H9 (cell line): Measurements from ENCODE around the gene LRG1. TPM values are rescaled to one million over a fixed set of nuclear protein-coding genes. Genes with fewer than 3 reads are reported as not detected.

Experiments
- DNase-seq: peaks from one replicate; pipeline ENCODE4 v3.0.0-alpha.2; 2017
- H2AFZ ChIP-seq: one replicate; pipeline ENCODE4 v1.6.1; 2013; ENCODE audit warnings: mild to moderate bottlenecking, low read length, control low read depth, moderate library complexity
- H2AK5ac ChIP-seq: 2 replicates; pipeline ENCODE4 v1.6.1; 2013; ENCODE audit warnings: low read length, control low read depth, mixed read lengths; ENCODE audit not compliant: insufficient read length
- H2BK120ac ChIP-seq: one replicate; pipeline ENCODE4 v1.6.1; 2013; ENCODE audit warnings: low read depth, mild to moderate bottlenecking, low read length, control low read depth, inconsistent platforms; ENCODE audit not compliant: poor library complexity, severe bottlenecking
- H2BK12ac ChIP-seq: 2 replicates; pipeline ENCODE4 v1.6.1; 2013; ENCODE audit warnings: low read length, control low read depth, mixed read lengths, low read depth; ENCODE audit not compliant: insufficient read length
- H2BK15ac ChIP-seq: 2 replicates; pipeline ENCODE4 v1.6.1; 2013; ENCODE audit warnings: low read depth, low read length, control low read depth
- H2BK20ac ChIP-seq: one replicate; pipeline ENCODE4 v1.6.1; 2013; ENCODE audit warnings: low read depth, mild to moderate bottlenecking, low read length, control low read depth, inconsistent platforms; ENCODE audit not compliant: poor library complexity, severe bottlenecking
- H2BK5ac ChIP-seq: 2 replicates; pipeline ENCODE4 v1.6.1; 2013; ENCODE audit warnings: low read length, control low read depth, mixed read lengths; ENCODE audit not compliant: insufficient read length
- H3K14ac ChIP-seq: 2 replicates; pipeline ENCODE4 v1.6.1; 2013; ENCODE audit warnings: low read length, control low read depth; ENCODE audit not compliant: insufficient read depth
- H3K18ac ChIP-seq: 2 replicates; pipeline ENCODE4 v1.6.1; 2013; ENCODE audit warnings: low read depth, mild to moderate bottlenecking, mixed read lengths, low read length, control low read depth; ENCODE audit not compliant: insufficient read length
- H3K23ac ChIP-seq: 2 replicates; pipeline ENCODE4 v1.6.1; 2013; ENCODE audit warnings: low read length, control low read depth, mixed read lengths, low read depth; ENCODE audit not compliant: insufficient read length
- H3K23me2 ChIP-seq: 2 replicates; pipeline ENCODE4 v1.6.1; 2013; ENCODE audit warnings: low read depth, mild to moderate bottlenecking, mixed read lengths, low read length, control low read depth; ENCODE audit not compliant: insufficient read length, poor library complexity, severe bottlenecking
- H3K27ac ChIP-seq: 2 replicates; pipeline ENCODE4 v1.5.1; 2013; ENCODE audit warnings: low read length, control low read depth, mixed read lengths, low read depth; ENCODE audit not compliant: insufficient read length
- H3K27me3 ChIP-seq: 2 replicates; pipeline ENCODE4 v1.6.1; 2013; ENCODE audit warnings: low read length, control low read depth, inconsistent platforms; ENCODE audit not compliant: insufficient read depth
- H3K4ac ChIP-seq: 2 replicates; pipeline ENCODE4 v1.6.1; 2013; ENCODE audit warnings: low read depth, mild to moderate bottlenecking, control low read depth, inconsistent platforms, low read length, moderate library complexity
- H3K4me1 ChIP-seq: 2 replicates; pipeline ENCODE4 v1.6.1; 2013; ENCODE audit warnings: low read length, control low read depth, inconsistent platforms; ENCODE audit not compliant: insufficient read depth
- H3K4me2 ChIP-seq: 2 replicates; pipeline ENCODE4 v1.6.1; 2013; ENCODE audit warnings: low read length, control low read depth, mixed read lengths; ENCODE audit not compliant: insufficient read length, insufficient read depth
- H3K56ac ChIP-seq: 2 replicates; pipeline ENCODE4 v1.6.1; 2013; ENCODE audit warnings: low read depth, mild to moderate bottlenecking, mixed read lengths, low read length, control low read depth; ENCODE audit not compliant: insufficient read length
- H3K79me1 ChIP-seq: 2 replicates; pipeline ENCODE4 v1.6.1; 2013; ENCODE audit warnings: low read depth, mild to moderate bottlenecking, moderate library complexity, low read length, control low read depth, inconsistent platforms; ENCODE audit not compliant: insufficient read depth, poor library complexity, severe bottlenecking
- H3K79me2 ChIP-seq: 2 replicates; pipeline ENCODE4 v1.6.1; 2013; ENCODE audit warnings: low read length, control low read depth, inconsistent platforms; ENCODE audit not compliant: insufficient read depth
- H3K9ac ChIP-seq: 2 replicates; pipeline ENCODE4 v1.6.1; 2013; ENCODE audit warnings: low read length, control low read depth, mixed read lengths; ENCODE audit not compliant: insufficient read length; ENCODE audit errors: extremely low read depth
- H3K9me3 ChIP-seq: one replicate; pipeline ENCODE4 v1.6.1; 2013; ENCODE audit warnings: low read depth, low read length, inconsistent platforms; ENCODE audit not compliant: control insufficient read depth
- H3T11ph ChIP-seq: one replicate; pipeline ENCODE4 v1.6.1; 2013; ENCODE audit warnings: mild to moderate bottlenecking, low read length, control low read depth, inconsistent platforms
- H4K20me1 ChIP-seq: one replicate; pipeline ENCODE4 v1.6.1; 2013; ENCODE audit not compliant: control insufficient read depth, insufficient read length, insufficient read depth
- H4K5ac ChIP-seq: 2 replicates; pipeline ENCODE4 v1.6.1; 2013; ENCODE audit warnings: low read depth, mild to moderate bottlenecking, mixed read lengths, low read length, control low read depth; ENCODE audit not compliant: insufficient read length
- H4K8ac ChIP-seq: replicated peaks from 2 replicates; pipeline ENCODE4 v1.6.1; 2013; ENCODE audit warnings: low read length, control low read depth, mixed read lengths, low read depth; ENCODE audit not compliant: insufficient read length
- H4K91ac ChIP-seq: 2 replicates; pipeline ENCODE4 v1.6.1; 2013; ENCODE audit warnings: low read depth, mild to moderate bottlenecking, moderate library complexity, mixed read lengths, low read length, control low read depth; ENCODE audit not compliant: insufficient read length
- H3K27ac Mint-ChIP-seq, 3 experiments: 2 replicates in 2 of 3; 3 replicates in 1 of 3; pipeline ENCODE4 v1.8.0; 2020 to 2021; ENCODE audit warnings: mixed read lengths in 3 of 3, mild to moderate bottlenecking in 1 of 3, moderate library complexity in 1 of 3
- H3K27me3 Mint-ChIP-seq: 2 replicates; pipeline ENCODE4 v1.8.0; 2021; ENCODE audit warnings: low read depth, mild to moderate bottlenecking, moderate library complexity, mixed read lengths
- H3K36me3 Mint-ChIP-seq, 3 experiments: 2 replicates in 2 of 3; 3 replicates in 1 of 3; pipeline ENCODE4 v1.8.0; 2020 to 2021; ENCODE audit warnings: low read depth in 3 of 3, mixed read lengths in 3 of 3; ENCODE audit not compliant: insufficient read depth in 1 of 3
- H3K4me1 Mint-ChIP-seq, 2 experiments: 2 replicates each; pipeline ENCODE4 v1.8.0; 2020; ENCODE audit warnings: mixed read lengths in 2 of 2
- H3K4me3 Mint-ChIP-seq, 2 experiments: 2 replicates in 1 of 2; 3 replicates in 1 of 2; pipeline ENCODE4 v1.8.0; 2020 to 2021; ENCODE audit warnings: mild to moderate bottlenecking in 2 of 2, mixed read lengths in 2 of 2, moderate library complexity in 1 of 2
- H3K9me3 Mint-ChIP-seq, 2 experiments: 2 replicates in 1 of 2; 3 replicates in 1 of 2; pipeline ENCODE4 v1.8.0; 2020; ENCODE audit warnings: mild to moderate bottlenecking in 2 of 2, mixed read lengths in 2 of 2, moderate library complexity in 1 of 2
- WGBS: extraction: QIAGEN DNeasy Blood & Tissue Kit; methylation state at CpG from one replicate; pipeline ENCODE4 v1.1.7; 2013; ENCODE audit warnings: missing lambda C conversion rate, low lambda C conversion rate, mixed read lengths; ENCODE audit not compliant: insufficient read length; ENCODE audit errors: extremely low coverage; 5-methylcytosine and 5-hydroxymethylcytosine counted together
- total RNA-seq: library from RNA; stranded (reverse); gene quantifications from 2 replicates; pipeline ENCODE4 v1.2.1, GENCODE V29; 2021
- TF ChIP-seq, protein P1 (sequence below): fragments of 200-600 bp; sonication (generic); conservative IDR thresholded peaks from 3 replicates; pipeline ENCODE4 v1.8.0; 2021; ENCODE audit warnings: antibody characterized with exemption, mild to moderate bottlenecking

The LRG1 gene
- total RNA-seq, 1 experiment from 2014 or later, result 0.24 TPM

GRCh38 chr19:4503825-4504170, 36.0 kb downstream of the LRG1 start:
- Histone ChIP-seq H3K79me1 (no peaks in the 10 kb centered on the region), H3K56ac (no peak overlapping the region), H2BK12ac (no peak overlapping the region), H2BK20ac (no peak overlapping the region), H3K23ac (no peak overlapping the region), H3K4me1 (no peaks in the 10 kb centered on the region), H3K14ac (no peak overlapping the region), H3K18ac (no peak overlapping the region), H2AK5ac (no peak overlapping the region), H4K8ac (no peak overlapping the region), H3K27ac (no peak overlapping the region), H3K4ac (no peak overlapping the region), H3K4me2 (no peak overlapping the region), H2BK15ac (no peak overlapping the region), H3K9ac (no peak overlapping the region), H2BK120ac (no peak overlapping the region), H3T11ph (no peak overlapping the region), H3K79me2 (no peaks in the 10 kb centered on the region), H2BK5ac (no peak overlapping the region), H2AFZ (no peak overlapping the region), H4K5ac (no peak overlapping the region), H3K23me2 (no peaks in the 10 kb centered on the region), H4K91ac (no peak overlapping the region), H3K9me3 (no peaks in the 10 kb centered on the region), H3K27me3 (no peaks in the 10 kb centered on the region), H4K20me1 (no peaks in the 10 kb centered on the region)
- peaks cover 20 to 56% (median 48%) of the 10 kb centered on the region in 3 experiments; a peak in 6 of 7 replicates for H3K36me3 Mint-ChIP-seq
- H3K9me3 Mint-ChIP-seq, result no peaks in the 10 kb centered on the region
- no peak overlapping the region for H3K4me3 Mint-ChIP-seq
- H3K27ac Mint-ChIP-seq, result no peak overlapping the region
- no peaks in the 10 kb centered on the region for H3K4me1 Mint-ChIP-seq
- no peak for DNase-seq
- no CpG with 5 or more reads among the region's 10 CpGs for WGBS
- TF ChIP-seq, protein P1, sequence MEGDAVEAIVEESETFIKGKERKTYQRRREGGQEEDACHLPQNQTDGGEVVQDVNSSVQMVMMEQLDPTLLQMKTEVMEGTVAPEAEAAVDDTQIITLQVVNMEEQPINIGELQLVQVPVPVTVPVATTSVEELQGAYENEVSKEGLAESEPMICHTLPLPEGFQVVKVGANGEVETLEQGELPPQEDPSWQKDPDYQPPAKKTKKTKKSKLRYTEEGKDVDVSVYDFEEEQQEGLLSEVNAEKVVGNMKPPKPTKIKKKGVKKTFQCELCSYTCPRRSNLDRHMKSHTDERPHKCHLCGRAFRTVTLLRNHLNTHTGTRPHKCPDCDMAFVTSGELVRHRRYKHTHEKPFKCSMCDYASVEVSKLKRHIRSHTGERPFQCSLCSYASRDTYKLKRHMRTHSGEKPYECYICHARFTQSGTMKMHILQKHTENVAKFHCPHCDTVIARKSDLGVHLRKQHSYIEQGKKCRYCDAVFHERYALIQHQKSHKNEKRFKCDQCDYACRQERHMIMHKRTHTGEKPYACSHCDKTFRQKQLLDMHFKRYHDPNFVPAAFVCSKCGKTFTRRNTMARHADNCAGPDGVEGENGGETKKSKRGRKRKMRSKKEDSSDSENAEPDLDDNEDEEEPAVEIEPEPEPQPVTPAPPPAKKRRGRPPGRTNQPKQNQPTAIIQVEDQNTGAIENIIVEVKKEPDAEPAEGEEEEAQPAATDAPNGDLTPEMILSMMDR, result no peak
- peaks cover 24% of the 10 kb centered on the region for H3K27me3 Mint-ChIP-seq
